GM23248 (cell line): Measurements from ENCODE around the gene ZNF862. TPM values are rescaled to one million over a fixed set of nuclear protein-coding genes. Genes with fewer than 3 reads are reported as not detected.

Experiments
- DNase-seq: peaks from one replicate; pipeline ENCODE4 v3.0.0-alpha.2; 2015
- H2AFZ ChIP-seq: fragments of 200-600 bp; sonication (generic); 2 replicates; pipeline ENCODE4 v1.6.1; 2016; ENCODE audit warnings: antibody characterized with exemption
- H3F3A ChIP-seq: fragments of 200-600 bp; sonication (generic); 2 replicates; pipeline ENCODE4 v1.6.1; 2016; ENCODE audit warnings: mild to moderate bottlenecking, antibody characterized with exemption, mixed run types; ENCODE audit not compliant: insufficient read depth
- H3K27ac ChIP-seq: fragments of 200-600 bp; sonication (generic); 2 replicates; pipeline ENCODE4 v1.5.1; 2016; ENCODE audit warnings: mild to moderate bottlenecking
- H3K27me3 ChIP-seq: fragments of 200-600 bp; sonication (generic); replicated peaks from 2 replicates; pipeline ENCODE4 v1.6.1; 2016; ENCODE audit warnings: mild to moderate bottlenecking; ENCODE audit not compliant: insufficient read depth
- H3K36me3 ChIP-seq: fragments of 200-600 bp; sonication (generic); 2 replicates; pipeline ENCODE4 v1.6.1; 2016; ENCODE audit warnings: low read depth, mild to moderate bottlenecking
- H3K4me1 ChIP-seq: fragments of 200-600 bp; sonication (generic); 2 replicates; pipeline ENCODE4 v1.6.1; 2016; ENCODE audit warnings: mild to moderate bottlenecking; ENCODE audit not compliant: insufficient read depth
- H3K4me2 ChIP-seq: fragments of 200-600 bp; sonication (generic); one replicate; pipeline ENCODE4 v1.6.1; 2016; ENCODE audit warnings: mild to moderate bottlenecking; ENCODE audit not compliant: unreplicated experiment
- H3K4me3 ChIP-seq: fragments of 200-600 bp; sonication (generic); 2 replicates; pipeline ENCODE4 v1.5.1; 2016; ENCODE audit warnings: mild to moderate bottlenecking
- H3K79me2 ChIP-seq: fragments of 200-600 bp; sonication (generic); 2 replicates; pipeline ENCODE4 v1.6.1; 2016; ENCODE audit warnings: mild to moderate bottlenecking; ENCODE audit not compliant: insufficient read depth
- H3K9ac ChIP-seq: fragments of 200-600 bp; sonication (generic); 2 replicates; pipeline ENCODE4 v1.6.1; 2016; ENCODE audit warnings: mild to moderate bottlenecking
- H3K9me2 ChIP-seq: fragments of 200-600 bp; sonication (generic); 2 replicates; pipeline ENCODE4 v1.6.1; 2016; ENCODE audit warnings: mixed run types, mild to moderate bottlenecking, moderate library complexity; ENCODE audit not compliant: insufficient read depth
- H3K9me3 ChIP-seq: fragments of 200-600 bp; sonication (generic); one replicate; pipeline ENCODE4 v1.6.1; 2017; ENCODE audit warnings: low read depth
- H4K20me1 ChIP-seq: fragments of 200-600 bp; sonication (generic); 2 replicates; pipeline ENCODE4 v1.6.0; 2016; ENCODE audit not compliant: insufficient read depth
- EZH2 ChIP-seq: fragments of 200-600 bp; sonication (generic); IDR thresholded peaks from 2 replicates; pipeline ENCODE4 v1.6.1; 2018; ENCODE audit warnings: antibody characterized with exemption, mild to moderate bottlenecking; ENCODE audit not compliant: insufficient read depth, poor library complexity, severe bottlenecking
- EZH2phosphoT487 ChIP-seq: fragments of 200-600 bp; sonication (generic); IDR thresholded peaks from 2 replicates; pipeline ENCODE4 v1.6.1; 2018; ENCODE audit warnings: antibody characterized with exemption, moderate library complexity, mild to moderate bottlenecking, low read depth; ENCODE audit not compliant: insufficient read depth
- WGBS, 2 experiments: methylation state at CpG; one replicate each; pipeline ENCODE4 v1.1.6; 2015 to 2017; ENCODE audit warnings: low lambda C conversion rate in 2 of 2, low coverage in 1 of 2; ENCODE audit errors: missing lambda C conversion rate in 2 of 2; 5-methylcytosine and 5-hydroxymethylcytosine counted together
- in situ Hi-C: fragments of 300-500 bp; cut with MboI; formaldehyde crosslinking; loops from 2 replicates; pipeline ENCODE4 v1.15.0; 2020
- polyA plus RNA-seq: library from polyadenylated mRNA; unstranded; fragments of >200 nt; fragmentation: Nextera tagmentation; extraction: Ambion mirVana; gene quantifications from 2 replicates; pipeline ENCODE4 v1.2.1, GENCODE V29; 2016
- total RNA-seq: library from RNA; depleted of rRNA; stranded (reverse); fragments of >200 nt; shearing (Covaris generic); gene quantifications from 2 replicates; pipeline ENCODE4 v1.2.3, GENCODE V29; 2014

Gene ZNF862
- total and polyA plus RNA-seq, 2 experiments from 2014 or later: 3.5 to 9.7 TPM

GRCh38 chr7:149817836-149818535 lies 20.2 kb upstream of the ZNF862 start:
- Histone ChIP-seq H3K4me2 (no peak overlapping the region), H3K9me2 (no peaks in the 10 kb centered on the region), H3K79me2 (no peaks in the 10 kb centered on the region), H3K9ac (no peak overlapping the region), H3K4me1 (no peaks in the 10 kb centered on the region), H4K20me1 (no peaks in the 10 kb centered on the region), H3K9me3 (no peaks in the 10 kb centered on the region), H2AFZ (no peak overlapping the region), H3K36me3 (no peaks in the 10 kb centered on the region), H3K27me3 (no peaks in the 10 kb centered on the region), H3K27ac (no peak overlapping the region), H3F3A (no peaks in the 10 kb centered on the region), H3K4me3 (no peak overlapping the region)
- in situ Hi-C loops: no loop called here
- WGBS, 2 experiments: 62% methylated on average over 18 to 23 of the region's 23 CpGs
- TF ChIP-seq EZH2 (no peak), EZH2phosphoT487 (no peak)
- DNase-seq: no peak

GRCh38 chr7:149818536-149818840 lies 19.7 kb upstream of the ZNF862 start:
- Histone ChIP-seq H3K4me2 (no peak overlapping the region), H3K9ac (no peak overlapping the region), H3K27me3 (no peaks in the 10 kb centered on the region), H3F3A (no peaks in the 10 kb centered on the region), H3K9me3 (no peaks in the 10 kb centered on the region), H3K9me2 (no peaks in the 10 kb centered on the region), H2AFZ (no peak overlapping the region), H3K4me1 (no peaks in the 10 kb centered on the region), H4K20me1 (no peaks in the 10 kb centered on the region), H3K4me3 (no peak overlapping the region), H3K36me3 (no peaks in the 10 kb centered on the region), H3K79me2 (no peaks in the 10 kb centered on the region), H3K27ac (no peak overlapping the region)
- WGBS, 2 experiments: 68 to 88% methylated on average over 7 to 9 of the region's 9 CpGs
- in situ Hi-C loops: no loop called here
- no peak for DNase-seq
- TF ChIP-seq EZH2 (no peak), EZH2phosphoT487 (no peak)

- H3K27me3 ChIP-seq: no peaks in the 10 kb centered on the region
- H3K27ac ChIP-seq: no peak overlapping the region
- no peaks in the 10 kb centered on the region for H3K9me2 ChIP-seq
- H3K4me3 ChIP-seq: no peak overlapping the region
- no peaks in the 10 kb centered on the region for H3K9me3 ChIP-seq
- TF ChIP-seq EZH2phosphoT487: no peak
- TF ChIP-seq EZH2: no peak
- no peaks in the 10 kb centered on the region for H3K36me3 ChIP-seq
- no peak overlapping the region for H2AFZ ChIP-seq
- no peak overlapping the region for H3K4me2 ChIP-seq
- no peaks in the 10 kb centered on the region for H3K4me1 ChIP-seq
- H3K9ac ChIP-seq: no peak overlapping the region
- WGBS, 2 experiments: 67 to 69% methylated on average over 23 to 27 of the region's 28 CpGs
- in situ Hi-C loops: no loop called here
- H3F3A ChIP-seq: no peaks in the 10 kb centered on the region
- no peaks in the 10 kb centered on the region for H3K79me2 ChIP-seq
- no peaks in the 10 kb centered on the region for H4K20me1 ChIP-seq
- DNase-seq: no peak
These were observed 18.8 kb upstream of the ZNF862 start for GRCh38 chr7:149819141-149819960.

GRCh38 chr7:149819961-149820340 lies 18.2 kb upstream of the ZNF862 start:
- Histone ChIP-seq H2AFZ (no peak overlapping the region), H3K9me3 (no peaks in the 10 kb centered on the region), H3K9me2 (no peaks in the 10 kb centered on the region), H3K4me1 (no peaks in the 10 kb centered on the region), H3K79me2 (no peaks in the 10 kb centered on the region), H3K9ac (no peak overlapping the region), H3K4me3 (no peak overlapping the region), H3F3A (no peaks in the 10 kb centered on the region), H3K27me3 (no peaks in the 10 kb centered on the region), H3K36me3 (no peaks in the 10 kb centered on the region), H3K4me2 (no peak overlapping the region), H3K27ac (no peak overlapping the region), H4K20me1 (no peaks in the 10 kb centered on the region)
- TF ChIP-seq EZH2 (no peak), EZH2phosphoT487 (no peak)
- WGBS, 2 experiments: 31 to 42% methylated on average over 5 to 7 of the region's 7 CpGs
- in situ Hi-C loops: no loop called here
- no peak for DNase-seq
